Measurements from ENCODE around the gene RAD51B.
"Not testable (repeated sequence)": the region's sequence is repeated elsewhere in the genome, so short reads cannot be mapped to it uniquely, and the experiment has no call there.

Gene RAD51B

DNA sequence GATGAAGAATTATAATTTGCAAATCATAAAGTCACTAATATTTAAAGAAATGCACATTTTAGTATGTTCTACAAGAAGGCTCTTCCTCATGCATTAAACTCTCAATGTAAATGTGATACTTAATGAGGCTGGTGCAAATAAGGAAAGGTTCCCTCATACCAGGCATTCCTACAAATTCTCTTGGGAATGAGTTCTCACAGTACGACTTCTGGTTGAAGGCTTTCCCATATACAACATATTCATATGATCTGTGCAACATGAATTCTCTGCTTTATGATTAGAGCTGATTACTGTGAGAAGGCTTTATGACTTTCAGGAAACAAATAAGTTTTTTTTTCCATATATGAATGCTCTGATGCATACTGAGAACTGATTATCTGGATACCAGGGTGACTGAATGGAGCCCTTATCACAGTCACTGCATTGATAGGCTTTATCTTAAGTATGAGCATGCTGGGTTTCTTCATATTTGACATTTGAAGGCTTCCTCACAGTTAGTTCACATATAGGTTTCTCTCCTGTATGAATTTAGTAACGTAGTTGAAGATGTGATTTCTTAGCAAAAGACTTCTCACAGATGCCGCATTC is 293.9 kb downstream of the RAD51B start:
- H3K4me3 ChIP-seq (ENCODE audit: low read depth, low read length), result no peak overlapping the region
- no peak for TF ChIP-seq CTCF (IDR thresholded peaks at IDR 0.05; ENCODE audit: borderline replicate concordance, insufficient read depth, low read depth, low read length)

DNA sequence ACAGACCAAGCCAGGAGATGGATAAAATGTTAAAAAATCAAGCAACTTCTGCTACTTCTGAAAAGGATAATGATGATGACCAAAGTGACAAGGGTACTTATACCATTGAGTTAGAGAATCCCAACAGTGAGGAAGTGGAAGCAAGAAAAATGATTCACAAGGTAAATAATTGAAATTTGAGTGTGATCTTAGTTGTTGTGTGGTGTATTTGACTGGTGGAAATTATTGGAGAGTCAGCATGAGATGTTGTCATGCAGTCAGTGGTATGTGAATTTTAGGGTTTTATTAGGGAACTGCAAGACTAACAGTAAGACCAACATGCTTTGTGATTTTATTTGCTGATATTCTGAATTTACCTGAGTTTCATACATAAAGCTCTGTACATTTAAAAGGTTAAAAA is 296.4 kb downstream of the RAD51B start:
- not testable (repeated sequence) for H3K4me3 ChIP-seq (ENCODE audit: low read depth, low read length)

- no peak for TF ChIP-seq CTCF (IDR thresholded peaks at IDR 0.05; ENCODE audit: borderline replicate concordance, insufficient read depth, low read depth, low read length)
- no peak overlapping the region for H3K4me3 ChIP-seq (ENCODE audit: low read depth, low read length)
These were observed 303.1 kb downstream of the RAD51B start for GRCh38 chr14:68122651-68123050.

GRCh38 chr14:68124050-68124449 is 304.5 kb downstream of the RAD51B start:
- TF ChIP-seq CTCF (IDR thresholded peaks at IDR 0.05; ENCODE audit: borderline replicate concordance, insufficient read depth, low read depth, low read length), result no peak
- no peak overlapping the region for H3K4me3 ChIP-seq (ENCODE audit: low read depth, low read length)

- H3K4me3 ChIP-seq (ENCODE audit: low read depth, low read length), result no peak overlapping the region
- TF ChIP-seq CTCF (IDR thresholded peaks at IDR 0.05; ENCODE audit: borderline replicate concordance, insufficient read depth, low read depth, low read length), result no peak
These were observed 305.6 kb downstream of the RAD51B start for GRCh38 chr14:68124979-68125731.

DNA sequence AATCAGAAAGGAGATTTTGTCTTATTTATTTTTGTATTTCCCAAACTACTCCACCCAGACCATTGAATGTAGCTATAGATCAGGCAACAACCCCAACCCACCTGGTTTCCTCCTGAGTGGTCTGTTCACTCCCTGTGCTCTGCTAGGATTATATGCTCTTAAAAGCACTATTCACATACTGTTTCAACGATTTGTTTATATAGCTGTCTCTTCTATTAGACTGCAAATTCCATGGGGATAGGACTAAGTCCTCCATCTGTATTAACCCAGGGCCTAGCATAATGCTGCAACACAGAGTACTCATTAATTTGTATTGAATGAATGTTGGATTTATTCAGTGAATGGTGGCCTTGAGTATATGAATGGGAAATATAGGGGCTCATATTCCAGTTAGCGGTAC is 307.6 kb downstream of the RAD51B start:
- no peak for TF ChIP-seq CTCF (IDR thresholded peaks at IDR 0.05; ENCODE audit: borderline replicate concordance, insufficient read depth, low read depth, low read length)
- no peak overlapping the region for H3K4me3 ChIP-seq (ENCODE audit: low read depth, low read length)

GRCh38 chr14:68131907-68132306 is 312.3 kb downstream of the RAD51B start:
- TF ChIP-seq CTCF (IDR thresholded peaks at IDR 0.05; ENCODE audit: borderline replicate concordance, insufficient read depth, low read depth, low read length), result no peak

More at GRCh38 chr14:68131907-68132306, 312.3 kb downstream of the RAD51B start:
- no peak overlapping the region for H3K4me3 ChIP-seq (ENCODE audit: low read depth, low read length)
